Measurements from ENCODE around the gene KCNH2.
"Not testable (repeated sequence)": the region's sequence is repeated elsewhere in the genome, so short reads cannot be mapped to it uniquely, and the experiment has no call there.

GRCh38 chr7:150910305-150910995 lies 67.7 kb downstream of the KCNH2 start:
- TF ChIP-seq CTCF (IDR thresholded peaks at IDR 0.05); GATA2 (CRISPR knock-in tag; IDR thresholded peaks at IDR 0.05); RAD21 (IDR thresholded peaks at IDR 0.05; ENCODE audit: low read length); EP300 (IDR thresholded peaks at IDR 0.05; ENCODE audit: borderline replicate concordance in 1 of 2, low read depth in 1 of 2, low read length in 1 of 2): not testable (repeated sequence)
